SK-N-SH treated with all-trans-retinoic acid at 6 μM for 48 hours (cell line): ENCODE results near the gene ZNF232.

Experiments used
- ATAC-seq: fragments of 200-7000 bp; cut with Tn5 transposase; 3 replicates; pipeline ENCODE4 v1.9.1; 2020; ENCODE audit warnings: mild to moderate bottlenecking, moderate library complexity
- BACH2 ChIP-seq: fragments of 250-450 bp; sonication (Bioruptor Pico); IDR thresholded peaks from 2 replicates; pipeline ENCODE4 v1.9.0; 2021; ENCODE audit warnings: mild to moderate bottlenecking, borderline replicate concordance
- CREB5 ChIP-seq: fragments of 250-450 bp; sonication (Bioruptor Pico); IDR thresholded peaks from 2 replicates; pipeline ENCODE4 v1.5.1; 2020; ENCODE audit warnings: low read depth, mild to moderate bottlenecking, moderate library complexity
- CSRNP3 ChIP-seq: fragments of 250-450 bp; sonication (Bioruptor Pico); IDR thresholded peaks from 2 replicates; pipeline ENCODE4 v1.5.1; 2021; ENCODE audit warnings: mild to moderate bottlenecking, moderate library complexity
- ESRRG ChIP-seq: fragments of 250-450 bp; sonication (Bioruptor Pico); IDR thresholded peaks from 2 replicates; pipeline ENCODE4 v1.6.1; 2021; ENCODE audit warnings: mild to moderate bottlenecking
- GLIS3 ChIP-seq: fragments of 250-450 bp; sonication (Bioruptor Pico); IDR thresholded peaks from 2 replicates; pipeline ENCODE4 v1.5.0; 2020; ENCODE audit warnings: mild to moderate bottlenecking, moderate library complexity
- ISL1 ChIP-seq: fragments of 250-450 bp; sonication (Bioruptor Pico); IDR thresholded peaks from 2 replicates; pipeline ENCODE4 v2.1.2; 2022; ENCODE audit warnings: mild to moderate bottlenecking, moderate library complexity
- OSR1 ChIP-seq: fragments of 250-450 bp; sonication (Bioruptor Pico); IDR thresholded peaks from 2 replicates; pipeline ENCODE4 v1.8.0; 2022; ENCODE audit warnings: moderate library complexity, mild to moderate bottlenecking, inconsistent platforms
- RARB ChIP-seq: fragments of 250-450 bp; sonication (Bioruptor Pico); IDR thresholded peaks from 2 replicates; pipeline ENCODE4 v1.8.0; 2021; ENCODE audit warnings: mild to moderate bottlenecking, moderate library complexity
- TSHZ2 ChIP-seq: fragments of 250-450 bp; sonication (Bioruptor Pico); IDR thresholded peaks from 2 replicates; pipeline ENCODE4 v1.5.0; 2020; ENCODE audit warnings: mild to moderate bottlenecking, moderate library complexity
- ZFP30 ChIP-seq: fragments of 450-650 bp; formaldehyde crosslinking; IDR thresholded peaks from 2 replicates; pipeline ENCODE4 v1.5.0; 2022; ENCODE audit warnings: mild to moderate bottlenecking, moderate library complexity
- ZNF565 ChIP-seq: fragments of 450-650 bp; formaldehyde crosslinking; conservative IDR thresholded peaks from 2 replicates; pipeline ENCODE4 v1.5.0; 2020; ENCODE audit warnings: low read depth, mild to moderate bottlenecking, moderate library complexity
- ZNF70 ChIP-seq: fragments of 450-650 bp; formaldehyde crosslinking; IDR thresholded peaks from 2 replicates; pipeline ENCODE4 v1.5.0; 2020; ENCODE audit warnings: mild to moderate bottlenecking, moderate library complexity
- ZNF8 ChIP-seq: fragments of 450-650 bp; formaldehyde crosslinking; IDR thresholded peaks from 2 replicates; pipeline ENCODE4 v1.5.0; 2020; ENCODE audit warnings: mild to moderate bottlenecking, moderate library complexity

Gene ZNF232

GRCh38 chr17:5068236-5068635, 43.4 kb downstream of the ZNF232 start:
- no peak for ATAC-seq
- TF ChIP-seq ESRRG (no peak), RARB (no peak), ZNF70 (no peak), CSRNP3 (no peak), OSR1 (no peak), GLIS3 (no peak), BACH2 (CRISPR knock-in tag) (no peak), TSHZ2 (CRISPR knock-in tag) (no peak), ISL1 (no peak), ZNF565 (no peak), ZNF8 (no peak), ZFP30 (CRISPR knock-in tag) (no peak)
- TF ChIP-seq, all 23 proteins: peak for 0

GRCh38 chr17:5065227-5065744, 46.4 kb downstream of the ZNF232 start:
- TF ChIP-seq ISL1, result 0 out of 2 replicates have a peak, but pooled peaks have one; percentile 39
- no peak for TF ChIP-seq CREB5
- TF ChIP-seq TSHZ2 (CRISPR knock-in tag), result no peak
- no peak for TF ChIP-seq ZNF8
- no peak for TF ChIP-seq ZFP30 (CRISPR knock-in tag)
- TF ChIP-seq ESRRG, result no peak
- peak; percentile 60; the same call in 2 of the 3 replicates for ATAC-seq
